Right atrium auricular region (tissue), 2 donors: ENCODE data around the gene OMP. TPM values are rescaled to one million over a fixed set of nuclear protein-coding genes. Genes with fewer than 3 reads are reported as not detected.
A peak's percentile ranks its signal among the peaks of the same experiment; 100 is the strongest.

Experiments
- DNase-seq: peaks from one replicate; pipeline ENCODE4 v3.0.0-alpha.2; 2019; ENCODE audit warnings: low spot score
- H3K27ac ChIP-seq, 2 donors: fragments of 200-600 bp; sonication (generic); 1 replicate in 1 of 2; 2 replicates in 1 of 2; pipeline ENCODE4 v1.5.1; 2016 to 2019
- H3K27me3 ChIP-seq, 2 donors: fragments of 200-600 bp; sonication (generic); one replicate each; pipeline versions ENCODE4 v1.5.1 to v1.6.0; 2017 to 2019
- H3K36me3 ChIP-seq: fragments of 200-600 bp; sonication (generic); one replicate; pipeline ENCODE4 v1.5.1; 2016
- H3K4me1 ChIP-seq, 2 donors: fragments of 200-600 bp; sonication (generic); one replicate each; pipeline versions ENCODE4 v1.5.1 to v1.6.0; 2017 to 2019
- H3K4me3 ChIP-seq, 2 donors: fragments of 200-600 bp; sonication (generic); 1 replicate in 1 of 2; 2 replicates in 1 of 2; pipeline ENCODE4 v1.5.1; 2017 to 2019; ENCODE audit warnings: mild to moderate bottlenecking in 1 of 2, moderate library complexity in 1 of 2
- H3K9me3 ChIP-seq, 2 donors: fragments of 200-600 bp; sonication (generic); one replicate each; pipeline ENCODE4 v1.5.1; 2019
- total RNA-seq, 2 donors: library from RNA; depleted of rRNA; stranded (reverse); fragments of >200 nt; gene quantifications; one replicate each; pipeline ENCODE4 v1.1.0, GENCODE V29; 2016
- TF ChIP-seq, protein P1 (sequence below), 2 donors: fragments of 200-600 bp; sonication (generic); IDR thresholded peaks; one replicate each; pipeline ENCODE4 v1.5.1; 2019; ENCODE audit warnings: antibody characterized with exemption in 2 of 2

OMP gene
- total RNA-seq, 2 donors from 2014 or later = not detected

DNA sequence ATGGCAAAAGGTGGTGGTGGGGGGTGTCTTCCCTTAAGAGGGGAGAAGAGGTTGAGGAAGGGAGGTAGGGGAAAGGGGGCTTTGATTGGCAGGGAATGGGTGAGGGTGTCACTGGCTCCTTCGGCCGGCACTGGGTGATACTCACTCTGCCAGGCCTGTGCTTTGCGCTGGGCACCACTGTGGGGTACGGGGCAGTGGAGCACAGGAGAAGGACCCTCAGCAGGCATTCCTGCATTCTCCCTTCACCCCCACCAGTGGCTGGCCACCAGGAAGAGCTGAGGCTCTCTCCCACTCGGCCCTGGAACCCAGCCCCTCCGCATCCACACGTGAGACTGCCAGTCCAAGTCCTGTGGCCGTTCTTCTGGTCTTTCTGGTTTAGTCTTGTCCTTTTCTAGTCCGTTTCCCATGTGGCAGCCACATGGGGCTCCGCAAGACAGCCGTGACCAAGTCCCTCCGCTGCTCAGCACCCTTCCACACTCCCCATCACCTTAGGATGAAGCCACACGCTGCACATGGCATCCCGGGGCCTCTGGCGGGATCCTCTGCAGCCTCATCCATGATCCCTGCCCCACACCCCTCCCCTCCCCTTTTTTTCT is 27.9 kb upstream of the OMP start:
- peak overlapping the region; percentile 66 to 80 for H3K27ac ChIP-seq
- TF ChIP-seq, protein P1, sequence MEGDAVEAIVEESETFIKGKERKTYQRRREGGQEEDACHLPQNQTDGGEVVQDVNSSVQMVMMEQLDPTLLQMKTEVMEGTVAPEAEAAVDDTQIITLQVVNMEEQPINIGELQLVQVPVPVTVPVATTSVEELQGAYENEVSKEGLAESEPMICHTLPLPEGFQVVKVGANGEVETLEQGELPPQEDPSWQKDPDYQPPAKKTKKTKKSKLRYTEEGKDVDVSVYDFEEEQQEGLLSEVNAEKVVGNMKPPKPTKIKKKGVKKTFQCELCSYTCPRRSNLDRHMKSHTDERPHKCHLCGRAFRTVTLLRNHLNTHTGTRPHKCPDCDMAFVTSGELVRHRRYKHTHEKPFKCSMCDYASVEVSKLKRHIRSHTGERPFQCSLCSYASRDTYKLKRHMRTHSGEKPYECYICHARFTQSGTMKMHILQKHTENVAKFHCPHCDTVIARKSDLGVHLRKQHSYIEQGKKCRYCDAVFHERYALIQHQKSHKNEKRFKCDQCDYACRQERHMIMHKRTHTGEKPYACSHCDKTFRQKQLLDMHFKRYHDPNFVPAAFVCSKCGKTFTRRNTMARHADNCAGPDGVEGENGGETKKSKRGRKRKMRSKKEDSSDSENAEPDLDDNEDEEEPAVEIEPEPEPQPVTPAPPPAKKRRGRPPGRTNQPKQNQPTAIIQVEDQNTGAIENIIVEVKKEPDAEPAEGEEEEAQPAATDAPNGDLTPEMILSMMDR (IDR thresholded peaks at IDR 0.05) = no peak
- peak; percentile 40 for DNase-seq
- no peak overlapping the region for H3K4me3 ChIP-seq
- H3K9me3 ChIP-seq = peaks cover 0 to 3% of the 10 kb centered on the region in 2 donors
- peaks cover 0 to 30% of the 10 kb centered on the region in 2 donors for H3K4me1 ChIP-seq
- no peaks in the 10 kb centered on the region for H3K36me3 ChIP-seq
- no peaks in the 10 kb centered on the region for H3K27me3 ChIP-seq

DNA sequence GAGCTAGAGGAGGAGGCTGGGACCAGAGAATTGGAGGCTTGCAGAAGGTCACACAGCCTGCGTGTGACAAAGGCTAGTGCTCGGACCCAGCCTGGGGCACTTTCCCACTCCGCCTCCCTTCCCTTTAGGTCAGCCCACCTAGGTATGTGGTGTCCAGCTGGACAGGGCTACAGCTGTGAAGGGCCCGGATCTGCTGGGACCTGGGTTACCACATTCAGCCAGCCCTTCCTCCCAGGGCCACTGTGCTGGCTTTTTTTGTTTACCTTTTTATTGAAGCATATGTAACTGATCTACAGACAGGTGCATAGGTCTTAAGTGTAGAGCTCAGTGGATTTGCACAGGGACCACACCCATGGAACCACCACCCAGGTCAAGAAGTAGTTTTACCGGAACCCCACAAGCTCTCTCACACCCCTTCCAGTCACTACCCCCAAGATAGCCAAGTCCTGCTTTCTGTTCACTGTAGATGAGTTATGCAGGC is 27.2 kb upstream of the OMP start:
- no peak for DNase-seq
- Histone ChIP-seq H3K27me3 (no peaks in the 10 kb centered on the region), H3K4me3 (no peak overlapping the region), H3K4me1 (peaks cover 0 to 30% of the 10 kb centered on the region in 2 donors), H3K36me3 (no peaks in the 10 kb centered on the region), H3K9me3 (peaks cover 0 to 3% of the 10 kb centered on the region in 2 donors), H3K27ac (peak overlapping the region in 1 of 2 donors; percentile 80)
- TF ChIP-seq, protein P1 (IDR thresholded peaks at IDR 0.05) = no peak

DNA sequence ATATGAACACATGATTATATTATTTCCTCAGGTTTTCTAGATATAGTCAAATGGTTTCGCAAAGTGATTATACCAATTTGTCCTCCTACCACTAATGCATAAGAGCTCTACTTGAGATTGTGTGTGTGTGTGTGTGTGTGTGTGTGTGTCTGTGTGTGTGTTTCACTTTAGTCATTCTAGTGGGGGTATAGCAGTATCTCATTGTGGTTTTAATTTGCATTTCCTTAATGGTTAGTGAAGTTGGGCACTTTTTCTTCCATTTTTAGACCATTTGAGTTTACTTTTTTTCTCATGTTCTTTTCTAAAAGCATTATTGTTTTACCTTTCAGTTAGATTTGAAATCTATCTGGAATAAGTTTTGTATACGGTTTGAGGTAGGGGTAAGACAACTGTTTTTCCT is 23.0 kb upstream of the OMP start:
- Histone ChIP-seq H3K36me3 (no peaks in the 10 kb centered on the region), H3K9me3 (peaks cover 0 to 3% of the 10 kb centered on the region in 2 donors), H3K4me3 (no peak overlapping the region), H3K27me3 (no peaks in the 10 kb centered on the region), H3K27ac (no peak overlapping the region), H3K4me1 (peaks cover 0 to 16% of the 10 kb centered on the region in 2 donors)
- TF ChIP-seq, protein P1 (IDR thresholded peaks at IDR 0.05) = no peak
- no peak for DNase-seq

DNA sequence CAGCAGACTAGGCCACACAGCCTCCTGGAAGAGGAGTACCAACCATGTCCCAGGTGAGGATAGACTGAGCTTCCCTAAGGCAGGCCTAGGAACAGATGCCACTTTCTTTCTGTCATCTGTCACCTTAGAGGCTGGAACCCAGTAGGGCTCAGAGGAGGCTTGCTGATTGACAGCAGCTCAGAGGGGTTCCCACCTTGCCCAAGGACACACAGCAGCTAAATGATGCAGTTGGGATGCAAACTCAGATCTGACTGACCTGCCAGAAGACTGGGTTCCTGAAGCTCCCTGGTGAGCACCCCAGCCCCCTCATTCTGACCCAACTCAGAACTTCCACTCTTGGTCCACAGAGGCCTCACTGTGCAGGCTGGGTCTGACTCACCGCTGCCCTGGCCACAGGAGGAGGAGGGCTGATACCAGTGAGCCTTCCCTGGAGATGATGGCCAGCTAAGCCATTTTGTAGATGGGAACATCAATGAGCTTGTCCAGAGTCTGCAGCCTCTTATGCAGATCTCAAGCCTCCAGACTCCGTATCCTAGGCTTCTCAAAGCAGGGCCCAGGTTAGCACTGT is 21.9 kb upstream of the OMP start:
- DNase-seq = no peak
- TF ChIP-seq, protein P1 (IDR thresholded peaks at IDR 0.05) = no peak

DNA sequence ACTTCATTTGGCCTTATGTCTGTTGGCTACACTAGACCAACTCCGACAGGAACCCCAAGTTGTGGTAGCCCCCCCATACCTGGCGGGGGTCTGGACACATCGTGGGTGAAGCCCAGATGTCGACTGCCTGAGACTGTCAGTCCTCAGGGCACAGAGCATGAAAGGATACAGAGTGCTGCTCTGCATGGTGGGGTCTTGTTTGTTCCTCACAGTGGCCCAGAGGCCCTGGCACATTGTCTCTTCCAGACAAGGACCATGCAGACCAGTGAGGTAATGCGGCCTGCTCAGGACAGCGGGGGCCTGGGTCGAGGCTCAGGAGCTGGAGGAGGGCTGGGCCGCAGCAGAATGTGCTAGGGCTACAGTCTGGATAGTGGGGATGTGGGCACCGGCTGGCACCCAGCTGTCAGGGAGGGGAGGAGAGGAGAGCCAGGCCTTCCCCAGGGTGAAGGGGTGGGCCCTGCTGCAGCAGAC is 21.2 kb upstream of the OMP start:
- Histone ChIP-seq H3K36me3 (no peaks in the 10 kb centered on the region), H3K4me3 (no peak overlapping the region), H3K27ac (no peak overlapping the region), H3K27me3 (no peaks in the 10 kb centered on the region), H3K4me1 (peaks cover 0 to 22% of the 10 kb centered on the region in 2 donors), H3K9me3 (peaks cover 0 to 3% of the 10 kb centered on the region in 2 donors)
- no peak for DNase-seq
- TF ChIP-seq, protein P1 (IDR thresholded peaks at IDR 0.05) = no peak

More for the DNA sequence above, 21.9 kb upstream of the OMP start:
- no peak overlapping the region for H3K27ac ChIP-seq
- H3K4me3 ChIP-seq = no peak overlapping the region
- peaks cover 0 to 15% of the 10 kb centered on the region in 2 donors for H3K4me1 ChIP-seq
- H3K9me3 ChIP-seq = peaks cover 0 to 3% of the 10 kb centered on the region in 2 donors
- no peaks in the 10 kb centered on the region for H3K27me3 ChIP-seq
- H3K36me3 ChIP-seq = no peaks in the 10 kb centered on the region
